ENCODE data around the gene ROS1.
A peak's percentile ranks its signal among the peaks of the same experiment; 100 is the strongest.
"Not testable (repeated sequence)": the region's sequence is repeated elsewhere in the genome, so short reads cannot be mapped to it uniquely, and the experiment has no call there.

Gene ROS1

GRCh38 chr6:117425431-117426153 lies at the start of gene ROS1:
Gene ROS1 (minus strand): TSS chr6:117425942. CDS start chr6:117425656, 286 bp downstream.
- no peak for DNase-seq

DNA sequence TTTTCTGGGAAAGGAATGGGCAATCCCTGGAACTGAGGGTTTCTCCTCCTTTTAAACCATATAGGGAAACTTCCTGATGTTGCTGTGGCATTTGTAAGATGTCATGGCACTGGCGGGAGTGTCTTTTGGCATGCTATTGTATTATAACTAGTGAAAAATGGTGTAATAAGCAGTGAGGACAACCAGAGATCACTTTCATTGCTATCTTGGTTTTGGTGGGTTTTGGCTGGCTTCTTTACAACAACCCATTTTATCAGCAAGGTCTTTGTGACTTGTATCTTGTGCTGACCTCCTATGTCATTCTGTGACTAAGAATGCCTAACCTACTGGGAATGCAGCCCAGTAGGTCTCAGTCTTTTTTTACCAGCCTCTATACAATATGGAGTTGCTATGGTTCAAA lies 47.7 kb upstream of the ROS1 start:
- DNase-seq = no peak

- DNase-seq = no peak
Measured at GRCh38 chr6:117472667-117473066, 46.9 kb upstream of the ROS1 start.

GRCh38 chr6:117469791-117470190 lies 44.0 kb upstream of the ROS1 start:
- no peak for DNase-seq

GRCh38 chr6:117469356-117469755 lies 43.6 kb upstream of the ROS1 start:
- DNase-seq = no peak

DNA sequence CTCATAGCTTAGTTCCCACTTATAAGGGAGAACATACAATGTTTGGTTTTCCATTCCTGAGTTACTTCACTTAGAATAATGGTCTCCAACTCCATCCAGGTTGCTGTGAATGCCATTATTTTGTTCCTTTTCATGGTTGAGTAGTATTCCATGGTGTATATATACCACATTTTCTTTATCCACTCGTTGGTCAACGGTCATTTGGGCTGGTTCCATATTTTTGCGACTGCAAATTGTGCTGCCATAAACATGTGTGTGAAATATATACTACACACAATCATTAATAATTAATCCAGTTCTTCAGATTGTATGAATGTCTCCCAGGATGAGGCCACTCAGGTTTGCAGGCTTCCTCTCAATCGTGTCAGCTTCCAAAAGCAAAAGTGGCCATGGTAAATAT lies 42.8 kb upstream of the ROS1 start:
- not testable (repeated sequence) for DNase-seq

DNA sequence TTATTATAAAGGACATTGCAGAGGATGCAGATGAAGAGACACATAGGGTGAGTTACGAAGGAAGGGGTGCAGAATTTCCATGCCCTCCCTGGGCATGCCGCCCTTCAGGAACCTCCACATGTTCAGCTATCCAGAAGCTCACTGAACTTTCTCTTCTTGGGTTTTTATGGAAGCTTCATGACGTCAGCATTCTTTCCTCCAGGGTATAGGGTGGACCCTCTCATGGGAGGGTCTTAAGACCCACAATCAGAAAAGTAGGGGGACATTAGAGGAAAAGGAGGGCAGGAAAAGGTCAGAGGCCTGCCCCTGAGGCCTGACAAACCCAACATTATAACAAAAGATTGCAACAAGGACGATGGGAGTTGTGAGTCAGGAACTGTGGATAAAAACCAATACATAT lies 42.1 kb upstream of the ROS1 start:
- DNase-seq = no peak

- no peak for DNase-seq
Measured at GRCh38 chr6:117465691-117466090, 39.9 kb upstream of the ROS1 start.

DNA sequence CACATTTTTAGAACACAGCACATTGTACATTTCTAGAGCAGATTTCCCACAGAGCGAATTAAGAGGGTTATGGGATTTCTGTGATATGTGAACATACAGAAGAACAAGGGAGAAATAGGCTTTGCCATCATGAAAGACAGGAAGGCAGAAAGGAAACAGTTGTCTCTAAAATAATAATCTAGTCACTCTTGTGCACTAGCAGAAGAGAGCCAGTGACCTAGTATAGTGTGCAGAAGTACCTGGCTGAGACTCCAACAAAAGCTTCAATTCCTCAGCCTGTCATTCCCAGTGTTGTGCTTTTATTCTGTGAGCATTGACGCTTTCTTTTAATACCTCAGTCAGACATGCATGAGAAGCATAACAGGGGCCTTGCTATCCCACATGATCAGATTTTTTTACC lies 39.0 kb upstream of the ROS1 start:
- no peak for DNase-seq

DNA sequence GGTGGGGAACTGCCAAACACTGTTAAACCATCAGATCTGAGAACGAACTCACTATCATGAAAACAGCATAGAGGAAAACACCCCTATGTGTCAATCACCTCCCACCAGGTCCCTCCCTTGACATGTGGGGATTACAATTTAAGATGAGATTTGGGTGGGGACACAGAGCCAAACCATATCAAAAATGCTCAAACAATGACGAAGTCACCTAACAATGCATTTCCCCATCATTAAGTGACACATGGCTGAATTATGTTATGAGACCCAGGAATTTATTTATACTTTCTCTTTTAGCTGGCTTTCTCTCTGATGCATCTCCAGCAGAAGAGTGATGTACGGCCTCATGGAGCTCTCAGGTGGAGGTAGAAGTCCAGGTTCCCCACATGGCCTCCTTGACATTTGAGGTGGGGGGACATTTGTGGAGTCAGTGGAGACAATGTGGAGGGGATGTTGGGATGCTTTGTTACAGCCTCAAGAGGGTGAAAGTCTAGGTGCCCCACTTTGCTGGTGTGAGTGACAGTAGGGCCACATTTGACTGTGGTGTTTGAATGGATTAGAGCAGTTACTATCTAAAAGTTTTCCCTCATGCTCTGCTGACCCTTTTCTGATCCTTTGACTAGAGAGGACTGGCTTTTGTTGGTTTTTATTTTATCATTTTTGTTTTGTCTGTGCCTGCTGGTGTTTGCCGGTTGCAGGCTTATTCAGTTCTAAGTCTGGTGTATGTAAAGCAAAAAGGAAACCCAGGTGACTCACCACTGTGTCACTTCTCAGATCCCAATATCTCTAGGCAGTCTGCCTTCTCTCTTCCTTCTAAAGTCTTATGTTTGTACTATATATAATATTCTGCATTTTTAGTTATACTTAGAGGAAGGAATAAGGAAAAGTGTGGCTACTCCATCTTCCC lies 38.3 kb upstream of the ROS1 start:
- peak; percentile 62 for DNase-seq

- DNase-seq = peak; percentile 42
Measured at GRCh38 chr6:117459204-117459944, 33.6 kb upstream of the ROS1 start.

DNA sequence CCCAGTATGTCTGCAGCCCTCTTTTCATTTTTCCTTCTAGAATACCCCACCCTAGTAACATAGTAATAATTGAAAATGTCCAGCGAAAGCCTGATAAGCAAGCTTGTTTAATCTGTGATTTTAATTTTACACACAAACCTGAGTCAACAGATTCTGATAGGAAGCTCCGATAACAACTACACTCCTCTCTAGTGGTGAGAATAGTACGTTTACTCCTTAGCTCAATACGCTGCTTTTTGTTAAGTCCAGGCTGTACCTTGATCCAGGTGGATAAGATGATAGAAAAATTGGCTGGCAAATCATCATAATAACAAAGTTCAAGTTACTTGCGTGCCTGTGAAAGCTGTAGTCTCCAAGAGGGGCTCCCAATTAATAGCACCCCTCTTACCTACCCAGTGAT lies 31.3 kb upstream of the ROS1 start:
- DNase-seq = no peak

GRCh38 chr6:117456250-117456649 lies 30.5 kb upstream of the ROS1 start:
- no peak for DNase-seq

DNA sequence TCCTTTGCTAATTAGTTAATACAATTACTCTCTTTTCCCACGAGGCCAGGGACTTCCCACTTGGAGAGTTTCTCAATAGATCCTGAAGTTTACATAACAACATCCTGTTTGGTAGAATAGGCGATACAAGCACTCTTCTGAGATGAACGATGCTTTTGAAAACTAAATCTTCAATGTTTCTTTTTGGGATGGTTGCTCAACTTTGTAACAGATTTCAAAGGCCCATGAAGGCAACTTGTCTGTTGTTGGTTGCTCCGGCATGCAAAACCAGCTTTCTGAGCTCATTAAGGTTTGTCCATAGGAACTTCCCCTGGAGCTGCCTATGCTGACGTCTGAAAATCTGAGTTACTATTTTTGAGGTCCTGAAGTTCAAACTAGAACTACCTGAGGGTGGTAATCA lies 25.9 kb upstream of the ROS1 start:
- DNase-seq = no peak

DNA sequence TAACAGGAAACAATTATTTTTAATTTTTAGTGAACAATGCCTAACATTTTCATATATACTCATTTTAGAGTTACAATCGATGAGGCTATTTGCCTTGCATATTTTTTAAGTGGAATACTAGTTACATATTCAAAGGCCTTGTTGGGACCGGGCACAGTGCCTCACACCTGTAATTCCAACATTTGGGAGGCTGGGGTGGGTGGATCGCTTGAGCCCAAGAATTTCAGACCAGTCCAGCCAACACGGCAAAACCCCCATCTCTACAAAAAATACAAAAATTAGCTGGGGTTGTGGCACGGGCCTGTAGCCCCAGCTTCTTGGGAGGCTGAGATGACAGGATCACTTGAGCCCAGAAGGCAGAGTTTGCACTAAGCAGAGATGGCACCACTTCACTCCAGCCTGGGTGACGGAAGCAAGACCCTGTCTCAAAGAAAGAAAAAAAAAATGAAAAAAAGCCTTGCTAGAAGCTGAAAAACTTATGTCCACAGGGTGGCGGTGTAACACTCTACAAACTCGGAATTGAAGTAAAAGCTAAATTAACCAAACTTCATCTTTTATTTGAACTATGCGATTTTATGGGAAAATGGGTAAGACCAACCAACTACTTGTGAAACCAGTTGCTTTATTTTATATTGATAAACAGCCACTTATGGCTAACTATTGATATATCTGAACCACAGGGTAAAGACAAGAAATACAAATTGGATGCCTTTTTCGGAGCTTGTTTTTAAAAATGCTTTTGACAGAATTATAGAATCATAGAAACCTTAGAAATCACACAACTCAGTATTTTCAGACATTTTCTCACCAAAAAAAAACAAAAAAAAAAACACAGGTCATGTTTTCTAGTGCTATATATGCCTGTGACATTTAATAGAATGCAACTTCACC lies 24.1 kb upstream of the ROS1 start:
- DNase-seq = peak; percentile 57

GRCh38 chr6:117448732-117449485 lies 23.2 kb upstream of the ROS1 start:
- no peak for DNase-seq

DNA sequence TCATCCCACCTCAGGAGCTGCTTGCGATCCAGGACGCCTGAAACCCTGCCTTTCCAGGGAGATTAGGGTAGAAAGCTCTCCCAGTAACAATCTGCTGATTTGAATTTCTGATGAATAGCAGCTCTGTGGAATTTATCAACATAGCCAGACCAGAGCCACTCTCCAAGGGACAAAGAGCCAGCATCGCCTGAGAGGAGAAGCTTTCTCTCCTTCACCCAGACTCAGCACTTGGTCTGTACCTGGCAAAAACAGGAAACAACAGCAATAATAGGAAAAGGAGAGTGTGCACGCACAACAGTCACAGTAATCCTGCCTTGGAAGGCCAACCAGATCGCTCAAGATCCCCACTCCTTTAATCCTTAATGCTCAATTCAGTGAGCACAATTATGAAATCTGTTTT lies 22.3 kb upstream of the ROS1 start:
- DNase-seq = no peak

GRCh38 chr6:117446861-117447260 lies 21.1 kb upstream of the ROS1 start:
- DNase-seq = no peak

GRCh38 chr6:117444600-117444999 lies 18.9 kb upstream of the ROS1 start:
- no peak for DNase-seq

DNA sequence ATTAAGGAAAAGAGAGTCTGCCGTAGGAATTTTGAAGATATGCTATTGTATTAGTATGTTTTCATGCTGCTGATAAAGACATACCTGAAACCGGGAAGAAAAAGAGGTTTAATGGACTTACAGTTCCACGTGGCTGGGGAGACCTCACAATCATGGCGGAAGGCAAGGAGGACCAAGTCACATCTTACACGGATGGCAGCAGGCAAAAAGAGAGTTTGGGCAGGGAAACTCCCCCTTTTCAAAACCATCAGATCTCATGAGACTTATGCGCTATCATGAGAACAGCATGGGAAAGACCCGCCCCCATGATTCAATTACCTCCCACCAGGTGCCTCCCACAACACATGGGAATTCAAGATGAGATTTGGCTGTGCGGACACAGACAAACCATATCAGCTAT lies 16.6 kb upstream of the ROS1 start:
- DNase-seq = not testable (repeated sequence)

GRCh38 chr6:117441824-117442264 lies 16.1 kb upstream of the ROS1 start:
- DNase-seq = no peak

Measured in activated CD4-positive, alpha-beta T cell treated with anti-CD3 and anti-CD28 coated beads, Interleukin-2, amount 50 U/mL, for 16 hours (primary cell).